ENCODE data around the gene SPDYE17.
"Not testable (repeated sequence)": the region's sequence is repeated elsewhere in the genome, so short reads cannot be mapped to it uniquely, and the experiment has no call there.

The SPDYE17 gene

GRCh38 chr7:77032261-77032660, at the start of gene SPDYE17:
SPDYE17 (minus strand) TSS chr7:77032361; CDS start chr7:77030570, 1,791 bp downstream.
- not testable (repeated sequence) for H3K27ac ChIP-seq

GRCh38 chr7:77080236-77080635, 48.1 kb upstream of the SPDYE17 start:
- H3K27ac ChIP-seq = not testable (repeated sequence)

- H3K27ac ChIP-seq = not testable (repeated sequence)
Measured at GRCh38 chr7:77079624-77080023, 47.5 kb upstream of the SPDYE17 start.

GRCh38 chr7:77079112-77079511, 47.0 kb upstream of the SPDYE17 start:
- not testable (repeated sequence) for H3K27ac ChIP-seq

GRCh38 chr7:77077060-77077459, 44.9 kb upstream of the SPDYE17 start:
- H3K27ac ChIP-seq = not testable (repeated sequence)

- not testable (repeated sequence) for H3K27ac ChIP-seq
Measured at GRCh38 chr7:77074786-77075396, 42.7 kb upstream of the SPDYE17 start.

GRCh38 chr7:77071108-77071507, 38.9 kb upstream of the SPDYE17 start:
- not testable (repeated sequence) for H3K27ac ChIP-seq

GRCh38 chr7:77065869-77066268, 33.7 kb upstream of the SPDYE17 start:
- H3K27ac ChIP-seq = not testable (repeated sequence)

- not testable (repeated sequence) for H3K27ac ChIP-seq
Measured at GRCh38 chr7:77063732-77064131, 31.6 kb upstream of the SPDYE17 start.

GRCh38 chr7:77062557-77062956, 30.4 kb upstream of the SPDYE17 start, which contains the start of gene SPDYE18:
SPDYE18 (minus strand) TSS chr7:77062558; CDS start chr7:77060512, 2,046 bp downstream.
- not testable (repeated sequence) for H3K27ac ChIP-seq

GRCh38 chr7:77026349-77026748, 5.8 kb downstream of the SPDYE17 start:
- not testable (repeated sequence) for H3K27ac ChIP-seq

- H3K27ac ChIP-seq = not testable (repeated sequence)
Measured at GRCh38 chr7:77010074-77010680, 22.0 kb downstream of the SPDYE17 start.

- H3K27ac ChIP-seq = not testable (repeated sequence)
Measured at GRCh38 chr7:77008000-77008399, 24.2 kb downstream of the SPDYE17 start.

GRCh38 chr7:77006127-77007110, 25.7 kb downstream of the SPDYE17 start:
- H3K27ac ChIP-seq = not testable (repeated sequence)

- not testable (repeated sequence) for H3K27ac ChIP-seq
Measured at GRCh38 chr7:77005461-77006057, 26.6 kb downstream of the SPDYE17 start.

- not testable (repeated sequence) for H3K27ac ChIP-seq
Measured at GRCh38 chr7:77004151-77004550, 28.0 kb downstream of the SPDYE17 start.

- H3K27ac ChIP-seq = not testable (repeated sequence)
Measured at GRCh38 chr7:77003241-77003640, 28.9 kb downstream of the SPDYE17 start.

- not testable (repeated sequence) for H3K27ac ChIP-seq
Measured at GRCh38 chr7:77002678-77003233, 29.4 kb downstream of the SPDYE17 start.

GRCh38 chr7:77002104-77002503, 30.1 kb downstream of the SPDYE17 start:
- H3K27ac ChIP-seq = not testable (repeated sequence)

GRCh38 chr7:76999474-77000107, 32.6 kb downstream of the SPDYE17 start:
- not testable (repeated sequence) for H3K27ac ChIP-seq

GRCh38 chr7:76998764-76999450, 33.3 kb downstream of the SPDYE17 start:
- not testable (repeated sequence) for H3K27ac ChIP-seq
